Nephron progenitor cell (in vitro differentiated cells): ENCODE measurements around the gene RAC2.

ENCODE experiments used
- DNase-seq: peaks from one replicate; pipeline ENCODE4 v3.0.0; 2021
- H3K27ac Mint-ChIP-seq: 2 replicates; pipeline ENCODE4 v1.8.0; 2021; ENCODE audit warnings: mild to moderate bottlenecking, moderate library complexity, mixed read lengths
- H3K27me3 Mint-ChIP-seq: 2 replicates; pipeline ENCODE4 v1.8.0; 2021; ENCODE audit warnings: mild to moderate bottlenecking, low read depth, mixed read lengths; ENCODE audit not compliant: poor library complexity
- H3K36me3 Mint-ChIP-seq: 2 replicates; pipeline ENCODE4 v1.8.0; 2021; ENCODE audit warnings: low read depth, mixed read lengths
- H3K4me1 Mint-ChIP-seq: 2 replicates; pipeline ENCODE4 v1.8.0; 2021; ENCODE audit warnings: mixed read lengths
- H3K4me3 Mint-ChIP-seq: 2 replicates; pipeline ENCODE4 v1.8.0; 2021; ENCODE audit warnings: mild to moderate bottlenecking, moderate library complexity, mixed read lengths
- H3K9me3 Mint-ChIP-seq: 2 replicates; pipeline ENCODE4 v1.8.0; 2021; ENCODE audit warnings: mild to moderate bottlenecking, moderate library complexity, mixed read lengths
- TF ChIP-seq, protein P1 (sequence below): fragments of 200-600 bp; sonication (generic); IDR thresholded peaks from 2 replicates; pipeline ENCODE4 v1.5.0; 2021; ENCODE audit warnings: antibody characterized with exemption

Gene RAC2

DNA sequence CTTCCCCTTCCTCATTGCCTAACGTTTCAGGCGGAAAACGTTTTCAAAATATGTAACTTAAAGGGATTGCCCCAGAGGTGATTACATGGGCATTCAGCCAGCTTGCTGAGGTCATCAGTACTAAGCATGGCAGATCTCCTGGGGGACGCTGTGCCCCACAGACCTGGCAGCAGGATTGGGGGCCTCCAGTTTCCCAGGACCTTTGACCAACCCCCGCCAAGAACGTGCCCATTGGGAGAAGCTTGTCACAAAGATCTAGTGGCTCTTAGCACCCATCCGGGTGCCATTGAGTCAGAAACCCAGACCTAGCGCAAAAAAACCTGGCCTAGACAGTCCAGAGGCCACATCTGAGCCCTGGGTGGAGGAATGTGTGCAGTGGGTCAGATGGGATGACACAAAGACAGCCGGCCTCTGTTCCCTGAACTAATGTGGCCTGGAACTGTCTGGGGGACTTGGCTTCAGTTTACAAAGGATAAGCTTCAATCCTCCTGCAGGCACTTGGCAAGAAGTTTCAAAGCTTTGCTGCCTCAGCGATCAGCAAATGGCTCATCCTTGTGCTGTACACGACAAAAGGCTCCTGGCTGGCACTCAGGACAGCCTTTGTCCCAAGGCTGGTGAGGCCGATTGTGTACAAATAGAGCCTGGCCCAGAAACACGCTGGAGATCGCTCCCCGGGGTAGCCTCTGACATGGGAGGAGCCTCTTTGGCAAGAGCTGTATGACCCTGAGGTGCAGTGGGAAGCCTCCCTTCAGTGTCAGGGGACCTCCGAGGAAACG, 65.5 kb downstream of the RAC2 start:
- Mint-ChIP-seq H3K27me3 (peaks cover 18% of the 10 kb centered on the region), H3K36me3 (no peaks in the 10 kb centered on the region), H3K27ac (peak overlapping the region; percentile 81), H3K4me3 (peak overlapping the region; percentile 3), H3K4me1 (peaks cover 57% of the 10 kb centered on the region), H3K9me3 (no peaks in the 10 kb centered on the region)
- no peak for DNase-seq
- TF ChIP-seq, protein P1, sequence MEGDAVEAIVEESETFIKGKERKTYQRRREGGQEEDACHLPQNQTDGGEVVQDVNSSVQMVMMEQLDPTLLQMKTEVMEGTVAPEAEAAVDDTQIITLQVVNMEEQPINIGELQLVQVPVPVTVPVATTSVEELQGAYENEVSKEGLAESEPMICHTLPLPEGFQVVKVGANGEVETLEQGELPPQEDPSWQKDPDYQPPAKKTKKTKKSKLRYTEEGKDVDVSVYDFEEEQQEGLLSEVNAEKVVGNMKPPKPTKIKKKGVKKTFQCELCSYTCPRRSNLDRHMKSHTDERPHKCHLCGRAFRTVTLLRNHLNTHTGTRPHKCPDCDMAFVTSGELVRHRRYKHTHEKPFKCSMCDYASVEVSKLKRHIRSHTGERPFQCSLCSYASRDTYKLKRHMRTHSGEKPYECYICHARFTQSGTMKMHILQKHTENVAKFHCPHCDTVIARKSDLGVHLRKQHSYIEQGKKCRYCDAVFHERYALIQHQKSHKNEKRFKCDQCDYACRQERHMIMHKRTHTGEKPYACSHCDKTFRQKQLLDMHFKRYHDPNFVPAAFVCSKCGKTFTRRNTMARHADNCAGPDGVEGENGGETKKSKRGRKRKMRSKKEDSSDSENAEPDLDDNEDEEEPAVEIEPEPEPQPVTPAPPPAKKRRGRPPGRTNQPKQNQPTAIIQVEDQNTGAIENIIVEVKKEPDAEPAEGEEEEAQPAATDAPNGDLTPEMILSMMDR: no peak

DNA sequence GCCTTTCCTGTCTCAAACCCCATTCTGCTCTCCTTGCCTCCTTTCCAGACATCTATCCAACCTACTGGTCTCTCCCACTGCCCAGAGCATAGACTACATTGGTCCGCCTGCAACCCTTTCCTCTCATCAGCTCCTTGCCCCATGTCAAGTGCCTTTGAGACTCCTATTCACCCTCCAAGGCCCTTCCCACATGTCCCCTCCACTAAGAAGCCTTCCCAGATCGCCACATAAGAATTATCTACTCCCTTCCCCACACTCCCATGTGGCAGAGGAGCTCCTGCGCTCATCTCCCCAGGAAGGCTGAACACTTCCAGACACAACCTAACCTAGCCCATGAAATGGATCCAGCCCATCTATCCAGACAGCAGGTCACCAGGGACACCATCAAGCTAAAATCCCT, 66.3 kb downstream of the RAC2 start:
- Mint-ChIP-seq H3K27me3 (peaks cover 18% of the 10 kb centered on the region), H3K4me3 (peak overlapping the region; percentile 3), H3K4me1 (peaks cover 60% of the 10 kb centered on the region), H3K9me3 (no peaks in the 10 kb centered on the region), H3K36me3 (no peaks in the 10 kb centered on the region), H3K27ac (peak overlapping the region; percentile 3)
- TF ChIP-seq, protein P1: no peak
- no peak for DNase-seq

DNA sequence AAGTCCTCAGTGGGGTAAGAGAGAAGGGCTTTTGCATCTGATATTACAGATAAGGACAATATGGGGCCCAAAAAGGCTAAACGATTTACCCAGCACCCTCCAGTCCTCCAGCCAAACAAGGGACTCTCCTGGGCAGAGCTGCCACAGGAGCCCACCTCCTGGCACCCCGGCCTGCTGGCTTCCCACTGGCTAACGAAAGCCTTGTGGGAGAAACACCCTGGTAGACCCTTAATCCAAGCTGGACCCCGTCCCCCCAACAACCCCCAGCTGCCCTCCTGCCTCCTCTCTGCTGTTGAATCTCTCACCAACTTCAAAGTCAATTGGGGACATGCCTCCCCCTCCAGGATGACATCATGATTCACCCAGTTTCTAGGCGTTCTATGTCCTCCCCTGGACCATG, 66.8 kb downstream of the RAC2 start:
- no peak for DNase-seq
- peak overlapping the region; percentile 3 for H3K27ac Mint-ChIP-seq
- TF ChIP-seq, protein P1: no peak

DNA sequence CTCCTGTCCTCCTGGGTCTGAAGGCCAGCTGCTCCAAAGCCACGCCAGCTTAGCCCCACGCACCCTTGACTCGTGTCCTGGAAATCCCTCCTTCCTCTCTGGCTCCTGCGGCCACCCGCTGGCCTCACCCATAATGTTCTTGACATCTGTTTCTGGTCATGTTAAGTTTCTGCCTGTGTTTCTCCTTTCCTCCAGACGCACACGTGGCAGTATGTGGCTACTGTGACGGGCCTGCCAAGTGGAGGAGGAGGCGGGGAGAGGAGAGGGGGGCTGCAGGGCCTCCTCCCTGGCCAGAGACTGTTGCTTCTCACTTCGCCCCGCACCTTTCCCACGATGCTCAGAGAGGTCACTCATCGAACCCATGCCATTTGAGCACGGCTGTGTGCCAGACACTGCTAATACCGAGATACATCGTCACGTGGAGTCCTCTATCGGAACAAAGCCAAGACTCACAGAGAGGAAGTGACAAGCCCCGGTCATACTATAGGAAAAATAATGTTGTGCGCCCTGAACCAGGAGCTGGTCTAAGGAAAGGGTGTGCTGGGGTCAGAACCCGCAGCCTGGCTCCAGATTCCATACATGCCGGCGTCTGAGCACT, 67.5 kb downstream of the RAC2 start:
- DNase-seq: no peak
- Mint-ChIP-seq H3K4me1 (peaks cover 72% of the 10 kb centered on the region), H3K4me3 (peak overlapping the region; percentile 16), H3K9me3 (no peaks in the 10 kb centered on the region), H3K27me3 (peaks cover 15% of the 10 kb centered on the region), H3K36me3 (no peaks in the 10 kb centered on the region), H3K27ac (peak overlapping the region; percentile 26)
- TF ChIP-seq, protein P1: no peak

More for the DNA sequence above, 66.8 kb downstream of the RAC2 start:
- H3K9me3 Mint-ChIP-seq: no peaks in the 10 kb centered on the region
- peaks cover 18% of the 10 kb centered on the region for H3K27me3 Mint-ChIP-seq
- H3K4me3 Mint-ChIP-seq: no peak overlapping the region
- peaks cover 66% of the 10 kb centered on the region for H3K4me1 Mint-ChIP-seq
- no peaks in the 10 kb centered on the region for H3K36me3 Mint-ChIP-seq

DNA sequence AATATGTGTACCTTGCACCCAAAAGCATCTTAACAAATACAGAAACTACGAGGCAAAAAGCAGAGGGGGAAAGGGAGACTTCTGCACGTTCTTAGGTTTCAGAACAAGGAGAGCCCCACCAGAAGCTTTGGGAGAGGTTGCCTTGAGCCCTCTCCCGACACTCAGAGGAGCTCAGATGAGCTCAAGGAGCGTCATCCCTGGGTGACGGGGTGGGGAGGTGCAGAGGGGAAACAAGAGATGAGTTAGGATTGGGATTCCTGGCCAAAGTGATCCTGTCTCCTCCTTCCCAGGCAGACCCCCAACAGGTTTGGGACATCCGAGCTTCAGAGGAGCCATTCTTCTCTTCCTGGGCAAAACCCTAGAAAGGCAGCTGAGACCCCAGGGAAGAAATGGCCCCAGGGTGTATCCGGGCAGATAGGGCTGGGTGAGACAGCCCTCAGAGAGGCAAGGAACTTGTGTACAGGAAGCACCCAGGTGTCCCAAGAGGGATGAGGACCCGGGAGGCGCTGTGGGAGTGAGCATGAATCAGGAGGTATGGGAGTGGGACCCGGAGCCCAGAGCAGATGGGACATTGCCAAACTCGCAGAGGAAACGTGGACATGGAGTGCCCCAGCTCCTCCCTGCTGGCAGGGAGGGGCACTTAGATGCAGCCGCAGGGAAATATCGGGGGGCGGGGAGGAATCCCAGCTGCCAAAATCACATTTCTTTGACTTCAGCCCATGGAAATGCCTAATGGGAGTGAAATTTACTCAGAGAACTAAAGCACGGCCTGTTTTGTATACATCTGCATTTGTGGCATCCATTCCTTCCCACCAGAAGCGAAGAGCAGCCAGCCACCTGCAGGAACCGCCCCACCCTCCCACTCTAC, 68.4 kb downstream of the RAC2 start:
- H3K9me3 Mint-ChIP-seq: no peaks in the 10 kb centered on the region

More for the DNA sequence above, 68.4 kb downstream of the RAC2 start:
- TF ChIP-seq, protein P1: no peak
- no peak overlapping the region for H3K4me3 Mint-ChIP-seq
- no peaks in the 10 kb centered on the region for H3K36me3 Mint-ChIP-seq
- H3K27ac Mint-ChIP-seq: peak overlapping the region; percentile 26
- no peak for DNase-seq
- H3K4me1 Mint-ChIP-seq: peaks cover 78% of the 10 kb centered on the region
- H3K27me3 Mint-ChIP-seq: peaks cover 15% of the 10 kb centered on the region
